NB4 (cell line): ENCODE measurements around the gene PFN3.

Experiments
- CTCF ChIP-seq: IDR thresholded peaks from one replicate; pipeline ENCODE4 v1.5.1; 2012; ENCODE audit warnings: low read depth, low read length
- MAX ChIP-seq: IDR thresholded peaks from 2 replicates; pipeline ENCODE4 v1.6.1; 2011; ENCODE audit warnings: low read depth, low read length
- POLR2A ChIP-seq: IDR thresholded peaks from 2 replicates; pipeline ENCODE4 v1.6.1; 2011; ENCODE audit warnings: mild to moderate bottlenecking; ENCODE audit not compliant: insufficient read length; ENCODE audit errors: extremely low read depth

- TF ChIP-seq CTCF (no peak), MAX (no peak), POLR2A (no peak)
These were observed 41.0 kb downstream of the PFN3 start for GRCh38 chr5:177359451-177359851.
